H1 (cell line): Measurements from ENCODE around the gene SLC66A3. TPM values are rescaled to one million over a fixed set of nuclear protein-coding genes. Genes with fewer than 3 reads are reported as not detected.

Source experiments
- CHD7 ChIP-seq: fragments of 300-600 bp; sonication (generic); IDR thresholded peaks from 2 replicates; pipeline ENCODE4 v1.7.1; 2012; ENCODE audit warnings: low read length, moderate library complexity, mild to moderate bottlenecking, inconsistent platforms; ENCODE audit not compliant: insufficient replicate concordance
- GABPA ChIP-seq: IDR thresholded peaks from 2 replicates; pipeline ENCODE4 v1.6.1; 2011; ENCODE audit warnings: mild to moderate bottlenecking, low read length, moderate library complexity, borderline replicate concordance; ENCODE audit not compliant: insufficient read depth
- JUN ChIP-seq: IDR thresholded peaks from 2 replicates; pipeline ENCODE4 v1.6.1; 2011; ENCODE audit warnings: low read depth, mild to moderate bottlenecking, improper control_type of control experiment, low read length
- JUND ChIP-seq: IDR thresholded peaks from 2 replicates; pipeline ENCODE4 v1.6.1; 2011; ENCODE audit warnings: mild to moderate bottlenecking, improper control_type of control experiment, low read length
- POU5F1 ChIP-seq: IDR thresholded peaks from 2 replicates; pipeline ENCODE4 v1.6.1; 2011; ENCODE audit warnings: low read depth, mild to moderate bottlenecking, low read length, moderate library complexity
- RFX5 ChIP-seq: IDR thresholded peaks from 2 replicates; pipeline ENCODE4 v1.6.1; 2011; ENCODE audit warnings: low read depth, low read length, improper control_type of control experiment, borderline replicate concordance
- ZNF274 ChIP-seq: IDR thresholded peaks from 2 replicates; pipeline ENCODE4 v1.7.0; 2012; ENCODE audit warnings: low read length, borderline replicate concordance; ENCODE audit errors: extremely low read depth
- polyA plus RNA-seq, 7 experiments: library from polyadenylated mRNA; depleted of rRNA in 3 of 7; stranded (reverse) in 5 of 7; unstranded in 2 of 7; fragments of >200 nt in 5 of 7; fragments of 200-250 nt in 2 of 7; gene quantifications; 1 replicate in 5 of 7; 2 replicates in 1 of 7; 4 replicates in 1 of 7; pipeline versions ENCODE4 v1.2.1 to v1.2.3, GENCODE V29; 2011 to 2013; ENCODE audit warnings: missing spikeins in 2 of 7, mixed read lengths in 2 of 7
- total RNA-seq: library from RNA; stranded (reverse); fragmentation: NEBNext Ultra II Directional; extraction: Animal tissue kit (Norgen Biotek cat#: 25700); gene quantifications from 2 replicates; pipeline ENCODE4 v1.2.1, GENCODE V29; 2021
- TF ChIP-seq, protein P1 (sequence below): IDR thresholded peaks from 2 replicates; pipeline ENCODE4 v1.6.1; 2011; ENCODE audit warnings: low read depth, mild to moderate bottlenecking, low read length; ENCODE audit not compliant: insufficient read depth
- TF ChIP-seq, protein P2 (sequence below): IDR thresholded peaks from 2 replicates; pipeline ENCODE4 v1.6.1; 2012; ENCODE audit warnings: low read length, inconsistent platforms

The SLC66A3 gene
- total and polyA plus RNA-seq, 2 of the 8 experiments (the other 6 are each of a cell fraction or from before 2014, with no cell fraction given) = 8.7 to 27.8 TPM

GRCh38 chr2:11160256-11160655 is 5.0 kb downstream of the SLC66A3 start (continued):
- no peak for TF ChIP-seq CHD7
- TF ChIP-seq POU5F1 = no peak
- TF ChIP-seq, protein P1, sequence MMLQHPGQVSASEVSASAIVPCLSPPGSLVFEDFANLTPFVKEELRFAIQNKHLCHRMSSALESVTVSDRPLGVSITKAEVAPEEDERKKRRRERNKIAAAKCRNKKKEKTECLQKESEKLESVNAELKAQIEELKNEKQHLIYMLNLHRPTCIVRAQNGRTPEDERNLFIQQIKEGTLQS = no peak
- TF ChIP-seq RFX5 = no peak
- TF ChIP-seq JUND = no peak
- TF ChIP-seq JUN = no peak
- TF ChIP-seq, protein P2, sequence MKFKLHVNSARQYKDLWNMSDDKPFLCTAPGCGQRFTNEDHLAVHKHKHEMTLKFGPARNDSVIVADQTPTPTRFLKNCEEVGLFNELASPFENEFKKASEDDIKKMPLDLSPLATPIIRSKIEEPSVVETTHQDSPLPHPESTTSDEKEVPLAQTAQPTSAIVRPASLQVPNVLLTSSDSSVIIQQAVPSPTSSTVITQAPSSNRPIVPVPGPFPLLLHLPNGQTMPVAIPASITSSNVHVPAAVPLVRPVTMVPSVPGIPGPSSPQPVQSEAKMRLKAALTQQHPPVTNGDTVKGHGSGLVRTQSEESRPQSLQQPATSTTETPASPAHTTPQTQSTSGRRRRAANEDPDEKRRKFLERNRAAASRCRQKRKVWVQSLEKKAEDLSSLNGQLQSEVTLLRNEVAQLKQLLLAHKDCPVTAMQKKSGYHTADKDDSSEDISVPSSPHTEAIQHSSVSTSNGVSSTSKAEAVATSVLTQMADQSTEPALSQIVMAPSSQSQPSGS = no peak
- TF ChIP-seq ZNF274 = no peak
- TF ChIP-seq GABPA = no peak
